CD4-positive, alpha-beta T cell (primary cell): Measurements from ENCODE around the gene RER1. TPM values are rescaled to one million over a fixed set of nuclear protein-coding genes. Genes with fewer than 3 reads are reported as not detected.

Source experiments
- ATAC-seq: fragments of 200-7000 bp; cut with Tn5 transposase; one replicate; pipeline ENCODE4 v1.10.0; 2022; ENCODE audit warnings: mild to moderate bottlenecking; ENCODE audit not compliant: poor library complexity
- CTCF ChIA-PET: fragments of 350-600 bp; sonication (Branson Sonifier 250); formaldehyde crosslinking; loops from one replicate; lab custom pipeline; 2021; ENCODE audit warnings: antibody characterized with exemption, inconsistent platforms; lab: Charles Lee
- POLR2A ChIA-PET: fragments of 350-600 bp; sonication (Branson Sonifier 250); formaldehyde crosslinking; loops from one replicate; lab custom pipeline; 2021; ENCODE audit warnings: antibody characterized with exemption, inconsistent platforms; lab: Charles Lee
- DNase-seq, 14 experiments: peaks; one replicate each; pipeline ENCODE4 v3.0.0-alpha.2; 2013 to 2020; ENCODE audit warnings: mixed read lengths in 2 of 14
- H3K27ac ChIP-seq, 2 donors: one replicate each; pipeline versions ENCODE4 v1.5.1 to v1.7.0; 2013; ENCODE audit warnings: low read length in 2 of 2, low read depth in 1 of 2, mild to moderate bottlenecking in 1 of 2
- H3K27me3 ChIP-seq, 2 experiments: 1 replicate in 1 of 2; 2 replicates in 1 of 2; pipeline versions ENCODE4 v1.6.1 to v1.7.0; 2013; ENCODE audit warnings: low read length in 2 of 2, control low read depth in 1 of 2, mild to moderate bottlenecking in 1 of 2, moderate library complexity in 1 of 2; ENCODE audit not compliant: insufficient read depth in 2 of 2, control insufficient read depth in 1 of 2
- H3K36me3 ChIP-seq: one replicate; pipeline ENCODE4 v1.6.1; 2013; ENCODE audit warnings: low read length, control low read depth; ENCODE audit not compliant: insufficient read depth
- H3K4me1 ChIP-seq: one replicate; pipeline ENCODE4 v1.6.1; 2013; ENCODE audit warnings: low read length, control low read depth; ENCODE audit not compliant: insufficient read depth
- H3K4me3 ChIP-seq: one replicate; pipeline ENCODE4 v1.5.1; 2013; ENCODE audit warnings: mild to moderate bottlenecking, low read length, moderate library complexity
- H3K9me3 ChIP-seq, 2 experiments: 1 replicate in 1 of 2; 2 replicates in 1 of 2; pipeline versions ENCODE4 v1.6.1 to v1.7.0; 2013; ENCODE audit warnings: low read length in 2 of 2, mild to moderate bottlenecking in 2 of 2, control low read depth in 1 of 2, moderate library complexity in 1 of 2; ENCODE audit not compliant: control insufficient read depth in 1 of 2, insufficient read depth in 1 of 2
- H3K27ac Mint-ChIP-seq: one replicate; pipeline ENCODE4 v1.8.0; 2020; ENCODE audit warnings: mixed read lengths
- H3K27me3 Mint-ChIP-seq: one replicate; pipeline ENCODE4 v1.8.0; 2021; ENCODE audit warnings: mixed read lengths
- H3K36me3 Mint-ChIP-seq: one replicate; pipeline ENCODE4 v1.8.0; 2021; ENCODE audit warnings: low read depth, mixed read lengths
- H3K4me1 Mint-ChIP-seq: one replicate; pipeline ENCODE4 v1.8.0; 2021; ENCODE audit warnings: low read depth, mixed read lengths
- H3K4me3 Mint-ChIP-seq: one replicate; pipeline ENCODE4 v1.8.0; 2020; ENCODE audit warnings: mild to moderate bottlenecking, mixed read lengths
- H3K9me3 Mint-ChIP-seq: one replicate; pipeline ENCODE4 v1.8.0; 2020; ENCODE audit warnings: mixed read lengths
- intact Hi-C, 2 experiments: fragments of 100-400 bp; cut with DNase I in 1 of 2; cut with micrococcal nuclease in 1 of 2; formaldehyde crosslinking; loops; one replicate each; pipeline versions ENCODE4 v1.15.1 to v1.9.0; 2023 to 2025; cut with DNase I, micrococcal nuclease
- polyA plus RNA-seq, 2 donors: library from polyadenylated mRNA; unstranded; fragments of 120-200 nt; gene quantifications; one replicate each; pipeline ENCODE4 v1.2.1, GENCODE V29; 2013
- total RNA-seq, 174 experiments: library from RNA in 2 of 174; stranded (reverse) in 2 of 174; gene quantifications; one replicate each; pipeline ENCODE4 v1.2.3 and lab custom pipeline; 2021 to 2026
- TF ChIP-seq, protein P1 (sequence below): fragments of 200-600 bp; IDR thresholded peaks from one replicate; pipeline ENCODE4 v1.8.0; 2022; ENCODE audit warnings: antibody characterized with exemption, mild to moderate bottlenecking

Gene RER1, protein sequence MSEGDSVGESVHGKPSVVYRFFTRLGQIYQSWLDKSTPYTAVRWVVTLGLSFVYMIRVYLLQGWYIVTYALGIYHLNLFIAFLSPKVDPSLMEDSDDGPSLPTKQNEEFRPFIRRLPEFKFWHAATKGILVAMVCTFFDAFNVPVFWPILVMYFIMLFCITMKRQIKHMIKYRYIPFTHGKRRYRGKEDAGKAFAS
- total RNA-seq, result 10 to 100 TPM; 57.9 to 60.7 TPM
- 74.7 TPM for polyA plus RNA-seq (2013, experiment 1 of 2)
- 87.6 TPM for polyA plus RNA-seq (2013, experiment 2 of 2)
- total RNA-seq (lab: John Stamatoyannopoulos, UW), result 54.6 to 159 (median 122) reads per million in 172 experiments

GRCh38 chr1:2391041-2391930 is at the start of gene RER1, which contains the start of gene MORN1:
RER1 (plus strand) TSS chr1:2391841; CDS start chr1:2395791, 3,950 bp downstream.
MORN1 (minus strand) TSS chr1:2391554; CDS start chr1:2391533, 21 bp downstream.
- H3K9me3 ChIP-seq, result no peaks in the 10 kb centered on the region
- TF ChIP-seq, protein P1, sequence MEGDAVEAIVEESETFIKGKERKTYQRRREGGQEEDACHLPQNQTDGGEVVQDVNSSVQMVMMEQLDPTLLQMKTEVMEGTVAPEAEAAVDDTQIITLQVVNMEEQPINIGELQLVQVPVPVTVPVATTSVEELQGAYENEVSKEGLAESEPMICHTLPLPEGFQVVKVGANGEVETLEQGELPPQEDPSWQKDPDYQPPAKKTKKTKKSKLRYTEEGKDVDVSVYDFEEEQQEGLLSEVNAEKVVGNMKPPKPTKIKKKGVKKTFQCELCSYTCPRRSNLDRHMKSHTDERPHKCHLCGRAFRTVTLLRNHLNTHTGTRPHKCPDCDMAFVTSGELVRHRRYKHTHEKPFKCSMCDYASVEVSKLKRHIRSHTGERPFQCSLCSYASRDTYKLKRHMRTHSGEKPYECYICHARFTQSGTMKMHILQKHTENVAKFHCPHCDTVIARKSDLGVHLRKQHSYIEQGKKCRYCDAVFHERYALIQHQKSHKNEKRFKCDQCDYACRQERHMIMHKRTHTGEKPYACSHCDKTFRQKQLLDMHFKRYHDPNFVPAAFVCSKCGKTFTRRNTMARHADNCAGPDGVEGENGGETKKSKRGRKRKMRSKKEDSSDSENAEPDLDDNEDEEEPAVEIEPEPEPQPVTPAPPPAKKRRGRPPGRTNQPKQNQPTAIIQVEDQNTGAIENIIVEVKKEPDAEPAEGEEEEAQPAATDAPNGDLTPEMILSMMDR, result no peak
- no peaks in the 10 kb centered on the region for H3K27me3 ChIP-seq
- ChIA-PET CTCF (interaction anchor here (1.0 to 1.4 kb wide), 6 partner anchors 9 to 196 kb away, joined by 3 to 13 read pairs (median 4); partner anchors contain the start of gene FAAP20), POLR2A (interaction anchor here (0.6 to 2.8 kb wide), 31 partner anchors 9 to 258 kb away, joined by 3 to 36 read pairs (median 4); partner anchors contain the start of genes FAAP20, PANK4, PEX10 and PRXL2B)
- ATAC-seq (peak; percentile 95), DNase-seq (peak; percentile 97 to 100 (median 99))
- peaks cover 35% of the 10 kb centered on the region for H3K36me3 ChIP-seq
- peak within 1 kb of the TSS; percentile 64 for H3K4me3 ChIP-seq
- H3K27ac Mint-ChIP-seq, result peak within 1 kb of the TSS; percentile 88
- H3K4me1 Mint-ChIP-seq, result peaks cover 31% of the 10 kb centered on the region
- peaks cover 45% of the 10 kb centered on the region for H3K4me1 ChIP-seq
- H3K9me3 Mint-ChIP-seq, result no peaks in the 10 kb centered on the region
- no peaks in the 10 kb centered on the region for H3K27me3 Mint-ChIP-seq
- peaks cover 40% of the 10 kb centered on the region for H3K36me3 Mint-ChIP-seq
- intact Hi-C loops, result loop anchor here in 1 of 2 experiments (1.0 to 10.0 kb wide), 6 partner anchors 21 to 756 kb away; partner anchors contain the start of genes FAAP20, MMP23B, PANK4 and PEX10
- H3K4me3 Mint-ChIP-seq, result peak within 1 kb of the TSS; percentile 95
- H3K27ac ChIP-seq, result peak within 1 kb of the TSS; percentile 60 to 63

- intact Hi-C loops, result no loop called here
- Histone ChIP-seq H3K27ac (no peak overlapping the region), H3K4me3 (no peak overlapping the region), H3K9me3 (no peaks in the 10 kb centered on the region), H3K36me3 (no peaks in the 10 kb centered on the region), H3K27me3 (no peaks in the 10 kb centered on the region), H3K4me1 (no peaks in the 10 kb centered on the region)
- H3K36me3 Mint-ChIP-seq, result no peaks in the 10 kb centered on the region
- H3K27ac Mint-ChIP-seq, result no peak overlapping the region
- no peak overlapping the region for H3K4me3 Mint-ChIP-seq
- no peaks in the 10 kb centered on the region for H3K4me1 Mint-ChIP-seq
- ATAC-seq (no peak), DNase-seq (peak in 1 of 14 experiments; percentile 1)
- no peaks in the 10 kb centered on the region for H3K27me3 Mint-ChIP-seq
- ChIA-PET POLR2A (no interaction called here), CTCF (no interaction called here)
- TF ChIP-seq, protein P1, result no peak
- H3K9me3 Mint-ChIP-seq, result no peaks in the 10 kb centered on the region
These were observed 49.1 kb upstream of the RER1 start for GRCh38 chr1:2342384-2343022.
